GM12891 (cell line): ENCODE results near the gene PKP2.

Experiments
- POLR2AphosphoS5 ChIP-seq: IDR thresholded peaks from 2 replicates; pipeline ENCODE4 v1.6.1; 2011; ENCODE audit warnings: low read depth, low read length, control low read depth
- TAF1 ChIP-seq: IDR thresholded peaks from 2 replicates; pipeline ENCODE4 v1.6.1; 2011; ENCODE audit warnings: low read depth, low read length, control low read depth

GRCh38 chr12:32765906-32766305, 130.7 kb downstream of the PKP2 start:
- TF ChIP-seq POLR2AphosphoS5 (no peak), TAF1 (no peak)
